IMR-90 (cell line): ENCODE results near the gene NKG7. TPM values are rescaled to one million over a fixed set of nuclear protein-coding genes. Genes with fewer than 3 reads are reported as not detected.

Experiments used
- ATAC-seq: fragments of 200-7000 bp; cut with Tn5 transposase; 2 replicates; pipeline ENCODE4 v1.9.1; 2020; ENCODE audit warnings: low read depth, mild to moderate bottlenecking, moderate library complexity
- BruUV-seq: library from RNA; stranded (reverse); fragments of 400-500 nt; replicated peaks from 2 replicates; lab custom pipeline; 2021; lab: Mats Ljungman, UMichigan
- CTCF ChIA-PET: fragments of 300-600 bp; formaldehyde crosslinking; extraction: SDS; loops from one replicate; lab custom pipeline; 2021; ENCODE audit warnings: antibody characterized with exemption; lab: Yijun Ruan, JAX
- POLR2A ChIA-PET: fragments of 300-600 bp; sonication (Branson Sonifier 250); formaldehyde crosslinking; loops from one replicate; lab custom pipeline; 2022; ENCODE audit warnings: antibody characterized with exemption; ENCODE audit not compliant: unreplicated experiment; lab: Charles Lee
- DNase-seq: peaks from one replicate; pipeline ENCODE4 v3.0.0; 2013
- H2AFZ ChIP-seq: replicated peaks from 2 replicates; pipeline ENCODE3; 2013; ENCODE audit warnings: low read length, mild to moderate bottlenecking; ENCODE audit not compliant: poor library complexity
- H2AK5ac ChIP-seq: 2 replicates; pipeline ENCODE4 v1.6.1; 2013; ENCODE audit warnings: low read depth, low read length, inconsistent platforms
- H2AK9ac ChIP-seq: replicated peaks from 2 replicates; pipeline ENCODE3; 2013; ENCODE audit warnings: mild to moderate bottlenecking, low read depth, low read length, moderate library complexity; ENCODE audit not compliant: poor library complexity
- H2BK120ac ChIP-seq: 2 replicates; pipeline ENCODE4 v1.6.1; 2013; ENCODE audit warnings: low read depth, low read length, inconsistent platforms
- H2BK15ac ChIP-seq: 3 replicates; pipeline ENCODE4 v1.6.1; 2013; ENCODE audit warnings: low read depth, low read length, inconsistent platforms
- H2BK20ac ChIP-seq: 2 replicates; pipeline ENCODE4 v1.6.1; 2013; ENCODE audit warnings: low read depth, mild to moderate bottlenecking, inconsistent platforms, low read length, moderate library complexity
- H2BK5ac ChIP-seq: 2 replicates; pipeline ENCODE4 v1.6.1; 2013; ENCODE audit warnings: mild to moderate bottlenecking, low read depth, low read length, inconsistent platforms; ENCODE audit not compliant: poor library complexity, severe bottlenecking
- H3K14ac ChIP-seq: replicated peaks from 2 replicates; pipeline ENCODE4 v1.6.1; 2013; ENCODE audit warnings: low read depth, low read length, inconsistent platforms
- H3K18ac ChIP-seq: 2 replicates; pipeline ENCODE4 v1.6.1; 2013; ENCODE audit warnings: low read depth, low read length, control low read depth
- H3K23ac ChIP-seq: 2 replicates; pipeline ENCODE4 v1.6.1; 2013; ENCODE audit warnings: low read depth, low read length, inconsistent platforms
- H3K27ac ChIP-seq: 2 replicates; pipeline ENCODE4 v1.5.1; 2013; ENCODE audit warnings: mild to moderate bottlenecking, control low read depth, low read length; ENCODE audit not compliant: insufficient read depth
- H3K27me3 ChIP-seq: 2 replicates; pipeline ENCODE4 v1.6.1; 2013; ENCODE audit warnings: low read length; ENCODE audit not compliant: control insufficient read depth, insufficient read depth
- H3K36me3 ChIP-seq: 2 replicates; pipeline ENCODE4 v1.6.1; 2013; ENCODE audit warnings: low read length, mixed read lengths; ENCODE audit not compliant: control insufficient read depth, insufficient read depth
- H3K4ac ChIP-seq: 2 replicates; pipeline ENCODE4 v1.6.1; 2013; ENCODE audit warnings: low read depth, low read length, inconsistent platforms
- H3K4me1 ChIP-seq: 2 replicates; pipeline ENCODE4 v1.6.1; 2013; ENCODE audit warnings: low read length, mixed read lengths; ENCODE audit not compliant: control insufficient read depth, insufficient read depth
- H3K4me2 ChIP-seq: 2 replicates; pipeline ENCODE4 v1.6.1; 2013; ENCODE audit warnings: low read depth, mild to moderate bottlenecking, control low read depth, low read length, moderate library complexity
- H3K4me3 ChIP-seq: 2 replicates; pipeline ENCODE4 v1.5.1; 2013; ENCODE audit warnings: low read depth, mild to moderate bottlenecking, control low read depth, low read length, moderate library complexity; ENCODE audit not compliant: insufficient read depth
- H3K56ac ChIP-seq: 2 replicates; pipeline ENCODE4 v1.6.1; 2013; ENCODE audit warnings: low read length, inconsistent platforms; ENCODE audit not compliant: insufficient read depth; ENCODE audit errors: extremely low read depth
- H3K79me1 ChIP-seq, 2 experiments: 2 replicates each; pipeline ENCODE4 v1.6.1; 2013; ENCODE audit warnings: low read length in 2 of 2, inconsistent platforms in 1 of 2, low read depth in 1 of 2
- H3K9ac ChIP-seq: 2 replicates; pipeline ENCODE4 v1.6.1; 2013; ENCODE audit warnings: low read depth, low read length, control low read depth
- H3K9me1 ChIP-seq: 2 replicates; pipeline ENCODE4 v1.6.1; 2013; ENCODE audit warnings: low read length, inconsistent platforms; ENCODE audit not compliant: insufficient read depth
- H3K9me3 ChIP-seq: 2 replicates; pipeline ENCODE4 v1.6.1; 2013; ENCODE audit warnings: low read length; ENCODE audit not compliant: control insufficient read depth, insufficient read depth
- H4K20me1 ChIP-seq: 2 replicates; pipeline ENCODE4 v1.6.1; 2013; ENCODE audit warnings: low read length, inconsistent platforms; ENCODE audit not compliant: insufficient read depth
- H4K5ac ChIP-seq: 2 replicates; pipeline ENCODE4 v1.6.1; 2013; ENCODE audit warnings: mild to moderate bottlenecking, low read depth, low read length, control low read depth
- H4K8ac ChIP-seq, 2 experiments: 2 replicates each; pipeline ENCODE4 v1.6.1; 2013; ENCODE audit warnings: low read depth in 2 of 2, low read length in 2 of 2, control low read depth in 1 of 2, inconsistent platforms in 1 of 2
- H4K91ac ChIP-seq: 2 replicates; pipeline ENCODE4 v1.6.1; 2013; ENCODE audit warnings: low read depth, low read length, inconsistent platforms; ENCODE audit not compliant: insufficient read depth
- BHLHE40 ChIP-seq: fragments of 150-350 bp; IDR thresholded peaks from 2 replicates; pipeline ENCODE4 v1.6.1; 2016; ENCODE audit warnings: mild to moderate bottlenecking, low read depth, low read length
- CHD1 ChIP-seq: IDR thresholded peaks from 2 replicates; pipeline ENCODE4 v1.6.1; 2012; ENCODE audit warnings: low read depth, low read length, improper control_type of control experiment
- CTCF ChIP-seq: conservative IDR thresholded peaks from 2 replicates; pipeline ENCODE4 v1.5.1; 2012; ENCODE audit warnings: mild to moderate bottlenecking, low read depth, low read length, improper control_type of control experiment
- FOS ChIP-seq: fragments of 150-350 bp; IDR thresholded peaks from 2 replicates; pipeline ENCODE4 v1.6.1; 2016; ENCODE audit warnings: low read depth, low read length
- MAFK ChIP-seq: IDR thresholded peaks from 2 replicates; pipeline ENCODE4 v1.6.1; 2012; ENCODE audit warnings: low read depth, low read length, improper control_type of control experiment
- MXI1 ChIP-seq: IDR thresholded peaks from 2 replicates; pipeline ENCODE4 v1.6.1; 2012; ENCODE audit warnings: low read depth, mild to moderate bottlenecking, low read length, moderate library complexity, borderline replicate concordance
- NFE2L2 ChIP-seq: fragments of 150-350 bp; IDR thresholded peaks from 2 replicates; pipeline ENCODE4 v1.6.1; 2016; ENCODE audit warnings: low read depth, mild to moderate bottlenecking, low read length
- POLR2A ChIP-seq: IDR thresholded peaks from 2 replicates; pipeline ENCODE4 v1.6.1; 2012; ENCODE audit warnings: mild to moderate bottlenecking, low read depth, low read length
- RAD21 ChIP-seq: IDR thresholded peaks from 2 replicates; pipeline ENCODE4 v1.6.1; 2012; ENCODE audit warnings: low read length, improper control_type of control experiment
- RCOR1 ChIP-seq: IDR thresholded peaks from 2 replicates; pipeline ENCODE4 v1.6.1; 2012; ENCODE audit warnings: mild to moderate bottlenecking, low read length, improper control_type of control experiment; ENCODE audit not compliant: insufficient replicate concordance
- WGBS, 2 experiments: methylation state at CpG; one replicate each; pipeline versions ENCODE4 v1.1.5 to v1.1.7; 2013; ENCODE audit warnings: missing lambda C conversion rate in 2 of 2; ENCODE audit not compliant: insufficient read length in 1 of 2; ENCODE audit errors: extremely low coverage in 2 of 2; 5-methylcytosine and 5-hydroxymethylcytosine counted together
- dilution Hi-C: fragments of 300-500 bp; cut with HindIII; formaldehyde crosslinking; loops from one replicate; pipeline ENCODE4 v1.14.3; 2018; ENCODE audit warnings: low sequenced_read_pairs; ENCODE audit not compliant: unreplicated experiment
- in situ Hi-C: fragments of 300-500 bp; cut with MboI; formaldehyde crosslinking; loops from 3 replicates; pipeline ENCODE4 v1.14.3; 2019; ENCODE audit warnings: low sequenced_read_pairs, inconsistent platforms, mixed read lengths
- intact Hi-C: fragments of 100-400 bp; cut with micrococcal nuclease; formaldehyde crosslinking; loops from 2 replicates; pipeline ENCODE4 v1.10.0; 2022
- polyA plus RNA-seq, 3 experiments: library from polyadenylated mRNA; depleted of rRNA; stranded (reverse); fragments of >200 nt; gene quantifications; 2 replicates each; pipeline ENCODE4 v1.2.3, GENCODE V29; 2012; ENCODE audit warnings: low replicate concordance in 1 of 3
- total RNA-seq: library from RNA; depleted of rRNA; stranded (reverse); fragments of >200 nt; gene quantifications from 2 replicates; pipeline ENCODE4 v1.2.3, GENCODE V29; 2012

The NKG7 gene
- total and polyA plus RNA-seq, 2 of the 4 experiments (the other 2 are of a cell fraction): not detected

GRCh38 chr19:51389143-51389542 lies 16.7 kb upstream of the NKG7 start:
- peaks cover 2% of the 10 kb centered on the region; the same call in 1 of the 2 replicates for H3K27me3 ChIP-seq
- H3K27ac ChIP-seq: no peak overlapping the region
- no peaks in the 10 kb centered on the region for H4K20me1 ChIP-seq
- no peak overlapping the region for H4K5ac ChIP-seq
- ATAC-seq (no peak), DNase-seq (no peak)
- no peak overlapping the region for H4K8ac ChIP-seq
- H3K9ac ChIP-seq: no peak overlapping the region
- H2AFZ ChIP-seq: no peak overlapping the region
- no peak overlapping the region for H3K23ac ChIP-seq
- H2BK20ac ChIP-seq: no peak overlapping the region
- no peak overlapping the region for H2AK9ac ChIP-seq
- no peak overlapping the region for H2BK15ac ChIP-seq
- H3K36me3 ChIP-seq: no peaks in the 10 kb centered on the region
- intact Hi-C loops: no loop called here
- in situ Hi-C loops: no loop called here
- 73% methylated on average over 4 of the region's 14 CpGs; no CpG with 5 or more reads in 1 of the 2 experiments for WGBS, 2 experiments
- no peak for TF ChIP-seq MAFK
- no peak for TF ChIP-seq POLR2A
- no peak for TF ChIP-seq FOS
- TF ChIP-seq RCOR1: no peak
- TF ChIP-seq CTCF: no peak
- TF ChIP-seq CHD1: no peak
- TF ChIP-seq MXI1: no peak
- no peak for TF ChIP-seq NFE2L2
- TF ChIP-seq RAD21: no peak
- TF ChIP-seq BHLHE40: no peak
- H4K91ac ChIP-seq: no peak overlapping the region
- no peak overlapping the region for H2BK5ac ChIP-seq
- no peak overlapping the region for H3K4me3 ChIP-seq
- BruUV-seq: no TSS peak
- no peak overlapping the region for H3K4me2 ChIP-seq
- no peaks in the 10 kb centered on the region for H3K9me3 ChIP-seq
- no peak overlapping the region for H3K4ac ChIP-seq
- no peak overlapping the region for H2AK5ac ChIP-seq
- H2BK120ac ChIP-seq: no peak overlapping the region
- dilution Hi-C loops: no loop called here
- H3K56ac ChIP-seq: no peak overlapping the region
- ChIA-PET CTCF (interaction anchor here (0.6 kb wide), 1 partner anchor 15 kb away, joined by 3 read pairs; no protein-coding TSS in a partner anchor), POLR2A (no interaction called here)
- H3K9me1 ChIP-seq: no peaks in the 10 kb centered on the region
- no peaks in the 10 kb centered on the region for H3K79me1 ChIP-seq
- H3K18ac ChIP-seq: no peak overlapping the region
- H3K4me1 ChIP-seq: no peaks in the 10 kb centered on the region
- no peak overlapping the region for H3K14ac ChIP-seq
